CD4-positive, alpha-beta T cell treated with Interleukin-15 for 1 hour (primary cell): ENCODE results near the gene DYNC1I1.

Experiments
- DNase-seq: peaks from one replicate; pipeline ENCODE4 v3.0.0-alpha.2; 2020

The DYNC1I1 gene

DNA sequence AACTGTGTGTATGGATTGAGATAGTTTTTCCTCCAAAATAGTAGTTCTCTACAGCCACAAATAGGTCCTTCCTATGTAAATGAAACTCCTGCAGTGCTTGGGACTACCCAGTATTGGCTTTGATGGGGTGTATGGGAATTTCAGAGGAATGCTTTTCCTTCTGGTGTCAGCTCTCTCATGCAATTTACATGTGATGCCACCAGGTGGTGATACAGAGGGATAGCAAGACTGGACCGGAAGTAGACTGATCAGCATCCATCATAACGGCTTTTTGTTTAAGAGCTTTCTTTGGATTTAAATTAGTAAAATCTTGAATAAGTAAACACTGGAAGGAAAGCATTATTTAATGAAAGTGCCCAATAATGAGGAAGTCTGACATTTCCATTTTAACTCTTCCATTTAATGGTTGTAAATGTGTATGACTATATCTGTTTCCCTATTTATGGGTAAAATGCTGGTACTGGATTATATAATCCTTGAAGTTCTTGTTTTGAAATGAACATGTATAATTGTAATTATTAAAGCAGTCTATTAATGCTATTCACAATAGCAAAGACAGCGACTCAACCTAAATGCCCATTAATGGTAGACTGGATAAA is 22.7 kb downstream of the DYNC1I1 start:
- no peak for DNase-seq

DNA sequence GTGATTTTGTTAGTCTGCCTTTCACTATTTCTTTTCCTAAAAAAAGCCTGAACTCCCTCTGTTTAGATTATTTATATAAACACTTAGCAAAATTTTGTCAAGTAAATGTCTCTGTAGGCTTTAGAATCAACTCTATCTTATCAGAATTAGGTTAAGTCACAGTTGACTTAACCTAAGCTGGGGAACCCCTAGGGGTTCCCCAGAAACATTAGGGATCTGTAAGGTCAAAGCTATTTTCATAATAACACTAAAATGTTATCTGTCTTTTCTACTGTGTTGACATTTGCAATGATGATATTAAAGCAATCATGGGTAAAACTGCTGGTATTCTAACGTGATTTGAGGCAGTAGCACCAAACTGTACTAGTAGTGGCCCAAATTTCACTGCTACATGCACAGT is 24.3 kb downstream of the DYNC1I1 start:
- DNase-seq: no peak

DNA sequence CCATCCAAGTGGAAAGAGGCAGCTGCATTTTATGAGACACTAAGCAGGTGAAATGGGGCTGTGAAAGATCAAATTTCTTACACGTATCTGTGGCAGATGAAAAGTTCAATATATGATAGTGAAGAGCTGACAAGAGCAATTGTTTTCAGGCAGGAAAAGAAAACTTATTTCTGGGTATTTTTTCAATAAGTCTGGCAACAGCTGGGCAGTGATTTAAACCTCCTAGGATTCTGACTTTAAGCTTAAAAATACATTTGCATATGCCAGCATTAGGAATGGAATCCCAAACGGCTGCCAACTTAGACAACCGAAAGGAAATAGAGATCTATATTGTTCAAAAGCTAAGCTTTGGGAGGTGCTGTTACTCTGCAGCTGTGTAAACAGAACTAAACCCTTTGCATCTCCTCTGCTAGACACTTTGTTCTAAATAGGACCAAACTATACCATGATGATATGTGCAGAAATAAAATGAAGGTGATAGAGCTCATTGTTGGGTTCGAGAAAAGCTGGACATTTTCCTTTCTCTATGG is 26.1 kb downstream of the DYNC1I1 start:
- DNase-seq: no peak

DNA sequence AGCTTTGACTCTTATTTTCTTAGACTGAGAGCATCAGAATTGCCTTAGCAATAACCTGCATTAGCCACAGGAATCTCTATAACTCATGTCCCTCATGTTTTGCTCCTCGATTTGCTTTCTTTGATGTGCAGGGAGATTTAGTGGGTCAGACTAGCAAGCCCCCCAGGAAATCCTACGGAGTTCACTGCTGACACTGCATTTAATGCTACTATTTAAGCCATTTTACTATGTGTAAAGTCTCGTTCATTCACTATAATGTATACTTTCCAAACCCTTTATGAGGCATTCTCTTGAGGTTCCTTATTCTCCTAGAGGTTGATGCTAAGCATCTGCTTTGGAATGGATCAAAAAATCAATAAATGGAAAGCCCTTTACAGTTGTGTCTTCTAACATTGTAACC is 28.4 kb downstream of the DYNC1I1 start:
- no peak for DNase-seq

DNA sequence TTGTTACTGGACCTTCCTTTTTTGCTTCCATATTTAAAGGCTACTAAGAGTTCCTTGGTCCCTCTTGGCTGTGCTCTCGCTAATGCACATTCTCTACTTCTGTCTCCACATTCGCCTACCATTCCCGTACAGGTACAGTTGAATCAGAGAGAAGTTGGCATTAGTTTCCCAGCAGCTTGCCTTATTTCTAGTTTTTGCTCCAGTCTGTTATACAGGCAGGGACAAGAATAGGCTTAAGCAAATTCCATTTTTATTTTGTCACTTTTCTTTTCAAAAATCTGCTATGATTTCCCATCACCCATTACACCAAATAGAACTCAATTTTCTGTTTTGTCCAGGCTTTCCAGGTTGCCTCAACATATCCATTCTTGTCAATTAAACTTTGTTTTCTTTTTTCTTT is 29.9 kb downstream of the DYNC1I1 start:
- DNase-seq: no peak

DNA sequence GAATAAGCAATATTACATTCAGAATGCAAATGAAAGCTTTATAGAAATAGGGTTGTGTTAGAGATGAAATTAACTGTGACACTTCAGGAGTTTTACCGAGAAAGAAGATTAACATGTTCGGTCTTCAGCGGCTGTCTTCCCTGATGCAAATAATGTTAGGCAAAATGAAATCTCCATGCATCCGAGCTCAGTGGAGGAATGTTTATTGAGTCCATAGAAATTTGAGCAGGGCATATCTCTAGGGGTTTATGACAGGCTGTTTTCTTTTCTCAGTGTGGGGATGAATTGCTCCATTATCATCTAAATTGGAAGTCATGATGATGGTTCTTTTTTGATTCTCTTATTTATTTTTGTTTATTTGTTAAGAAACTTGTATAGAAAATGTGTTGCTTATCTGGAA is 31.7 kb downstream of the DYNC1I1 start:
- DNase-seq: no peak

DNA sequence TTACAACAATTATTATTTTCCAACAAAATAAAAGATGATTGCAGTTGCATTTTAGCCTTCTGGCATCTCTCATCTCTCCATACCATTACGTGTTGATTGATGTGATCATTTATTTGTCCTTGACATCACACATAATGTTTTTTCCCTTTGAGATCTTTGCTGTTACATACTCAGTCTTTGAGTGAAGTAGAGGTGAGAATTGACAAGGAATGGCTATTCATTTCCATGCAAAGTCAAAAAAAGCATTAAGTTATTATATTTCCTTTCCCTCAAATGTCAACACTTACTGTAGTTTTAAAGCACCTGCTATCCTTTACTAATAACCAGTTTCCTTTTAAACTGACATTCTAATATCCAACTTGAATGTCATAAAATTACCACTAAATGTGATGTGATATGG is 33.6 kb downstream of the DYNC1I1 start:
- DNase-seq: no peak

DNA sequence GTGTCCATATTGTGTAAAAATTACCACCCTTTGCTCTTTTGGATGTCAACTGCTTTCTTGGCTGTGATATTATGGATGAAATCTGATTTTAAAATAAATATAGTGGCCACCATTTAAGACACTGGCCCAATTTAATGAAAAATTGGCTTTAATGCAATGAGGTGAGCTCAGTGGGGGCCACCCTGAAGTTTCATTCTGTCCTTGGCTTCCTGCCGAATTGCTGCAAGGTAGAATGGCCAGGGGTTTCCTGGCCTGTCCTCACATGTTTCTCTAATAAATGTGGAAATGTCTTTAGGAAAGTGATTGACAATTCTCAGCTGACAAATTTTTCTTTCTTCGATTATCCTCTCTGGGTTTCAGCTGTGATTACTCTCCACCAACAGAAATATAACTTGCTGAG is 36.0 kb downstream of the DYNC1I1 start:
- no peak for DNase-seq

DNA sequence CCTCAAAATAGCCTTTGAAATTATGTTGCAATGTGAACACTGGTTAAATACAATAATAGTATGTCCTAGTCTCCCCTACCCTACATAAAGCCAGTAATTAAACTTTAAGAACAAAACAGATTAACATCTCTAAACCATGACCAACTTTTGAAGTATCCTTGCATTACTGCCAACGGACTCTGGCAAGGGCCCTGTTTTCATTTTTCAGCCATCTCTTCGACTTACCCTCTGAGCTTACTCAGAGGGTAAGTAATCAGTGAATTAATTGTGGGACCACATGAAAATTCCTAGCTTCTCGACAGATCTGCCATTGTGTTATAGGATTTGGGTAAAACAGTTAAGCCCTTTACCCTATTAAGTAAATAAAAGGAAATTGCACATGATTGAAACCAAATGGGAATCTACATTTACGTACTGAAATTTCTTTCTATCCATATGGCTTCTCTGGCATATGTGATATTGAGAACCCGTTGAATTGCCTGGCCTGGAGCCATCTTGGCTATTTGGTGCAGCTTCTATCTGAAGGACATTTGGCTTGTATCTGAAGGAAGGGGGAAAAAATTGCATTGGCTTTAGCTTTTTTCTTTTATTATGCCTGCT is 39.6 kb downstream of the DYNC1I1 start:
- DNase-seq: no peak

DNA sequence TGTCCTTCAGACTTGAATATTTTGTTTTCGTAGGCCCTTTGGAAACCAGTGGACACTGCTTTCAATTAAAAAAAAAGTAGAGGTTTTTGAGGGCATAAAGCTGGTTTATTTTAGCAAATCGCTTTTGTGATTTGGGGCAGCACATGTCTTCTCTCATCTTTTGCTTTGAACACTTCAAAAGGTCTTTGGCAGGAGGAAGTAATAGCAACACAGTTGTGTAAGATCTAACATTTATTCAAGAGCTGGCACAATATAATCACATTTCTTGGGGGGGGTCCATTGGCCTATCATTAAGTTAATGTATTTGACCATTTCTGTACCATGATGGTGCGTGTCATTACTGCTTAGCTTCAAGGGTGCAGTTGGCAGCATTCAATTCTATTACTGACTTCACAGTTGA is 42.4 kb downstream of the DYNC1I1 start:
- DNase-seq: no peak

DNA sequence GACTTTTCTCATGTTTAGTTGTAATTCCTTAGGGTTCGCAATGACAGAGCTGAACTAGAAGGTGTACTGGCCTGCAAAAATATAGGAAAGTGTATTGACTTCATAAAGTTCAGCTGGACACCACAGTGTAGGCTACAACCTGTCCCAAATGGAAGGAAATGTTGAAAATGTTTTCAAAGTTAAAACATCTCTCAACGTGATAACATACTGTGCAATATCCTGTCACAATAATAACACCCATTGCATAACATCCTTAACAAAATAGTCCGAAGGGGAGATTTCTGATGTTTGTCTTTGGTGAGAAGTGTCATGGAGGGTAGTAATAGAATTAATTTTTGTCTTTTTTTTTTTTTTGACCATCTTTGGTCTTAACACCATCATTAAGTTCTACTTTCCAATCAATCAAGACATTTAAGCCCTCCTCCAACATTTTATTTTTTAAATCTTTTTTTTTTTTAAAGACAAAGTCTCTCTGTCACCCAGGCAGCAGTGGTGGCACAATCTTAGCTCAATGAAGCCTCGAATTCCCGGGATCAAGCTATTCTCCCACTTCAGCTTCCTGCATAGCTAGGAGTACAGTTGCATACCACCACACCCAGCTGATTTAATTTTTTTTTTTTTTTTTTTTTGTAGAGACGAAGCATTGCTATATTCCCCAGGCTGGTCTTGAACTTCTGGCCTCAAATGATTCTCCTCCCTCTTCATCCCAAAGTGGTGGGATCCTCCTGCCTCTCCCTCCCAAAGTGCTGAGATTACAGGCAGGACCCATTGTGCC is 45.7 kb downstream of the DYNC1I1 start:
- DNase-seq: no peak

DNA sequence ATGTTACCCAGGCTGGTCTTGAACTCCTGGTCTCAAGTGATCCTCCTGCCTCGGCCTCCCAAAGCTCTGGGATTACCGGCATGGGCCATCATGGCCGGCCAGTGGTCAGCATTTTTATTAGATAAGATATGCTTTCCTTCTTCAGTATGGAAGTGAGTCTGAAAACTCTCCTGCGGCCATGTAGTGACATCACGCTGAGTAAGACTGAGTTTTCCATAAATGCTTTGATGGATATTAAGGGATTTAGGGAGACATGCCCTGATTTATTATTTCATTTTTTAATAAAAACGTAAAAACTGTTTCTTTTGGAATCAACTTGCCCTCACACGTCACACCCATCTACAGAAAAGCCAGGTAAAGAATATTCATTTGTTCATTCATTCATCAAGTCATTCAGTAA is 48.4 kb downstream of the DYNC1I1 start:
- no peak for DNase-seq

DNA sequence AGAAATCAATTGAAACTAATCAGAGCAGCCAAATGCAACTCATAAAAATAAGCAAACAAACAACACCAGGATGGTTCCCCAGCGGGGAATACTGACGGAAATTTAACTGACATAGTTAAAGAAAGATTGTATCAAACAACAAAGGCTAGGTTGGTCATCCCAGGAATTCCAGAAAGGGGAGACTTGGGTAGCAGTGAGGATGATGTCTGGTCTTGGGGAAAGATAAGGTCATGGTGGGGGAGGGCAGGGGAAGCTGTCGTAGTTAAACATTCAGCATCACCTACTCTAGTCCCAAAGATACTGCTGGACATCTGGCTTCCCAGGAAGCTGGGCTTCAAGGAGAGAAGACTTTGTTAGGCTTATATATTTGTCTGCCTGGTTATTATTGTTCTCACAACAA is 50.4 kb downstream of the DYNC1I1 start:
- DNase-seq: no peak

DNA sequence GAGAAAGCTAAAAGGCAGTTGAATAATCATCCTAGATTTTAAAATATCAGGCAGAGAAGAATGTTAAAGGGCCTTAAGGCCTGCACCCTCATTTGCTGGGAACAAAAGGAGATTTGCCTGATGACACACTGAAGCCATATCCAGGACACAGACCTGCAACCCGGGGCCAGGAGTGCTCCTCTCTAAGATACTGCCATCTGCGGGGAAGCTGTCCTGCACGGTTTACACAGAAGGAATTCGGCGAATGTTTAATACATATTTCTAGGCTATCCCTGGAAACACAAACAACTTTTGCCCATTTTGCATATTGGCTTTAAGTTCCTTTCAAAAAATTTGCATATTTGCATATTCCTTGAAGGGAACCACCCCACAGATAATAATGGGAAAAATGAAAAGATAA is 52.3 kb downstream of the DYNC1I1 start:
- DNase-seq: no peak

DNA sequence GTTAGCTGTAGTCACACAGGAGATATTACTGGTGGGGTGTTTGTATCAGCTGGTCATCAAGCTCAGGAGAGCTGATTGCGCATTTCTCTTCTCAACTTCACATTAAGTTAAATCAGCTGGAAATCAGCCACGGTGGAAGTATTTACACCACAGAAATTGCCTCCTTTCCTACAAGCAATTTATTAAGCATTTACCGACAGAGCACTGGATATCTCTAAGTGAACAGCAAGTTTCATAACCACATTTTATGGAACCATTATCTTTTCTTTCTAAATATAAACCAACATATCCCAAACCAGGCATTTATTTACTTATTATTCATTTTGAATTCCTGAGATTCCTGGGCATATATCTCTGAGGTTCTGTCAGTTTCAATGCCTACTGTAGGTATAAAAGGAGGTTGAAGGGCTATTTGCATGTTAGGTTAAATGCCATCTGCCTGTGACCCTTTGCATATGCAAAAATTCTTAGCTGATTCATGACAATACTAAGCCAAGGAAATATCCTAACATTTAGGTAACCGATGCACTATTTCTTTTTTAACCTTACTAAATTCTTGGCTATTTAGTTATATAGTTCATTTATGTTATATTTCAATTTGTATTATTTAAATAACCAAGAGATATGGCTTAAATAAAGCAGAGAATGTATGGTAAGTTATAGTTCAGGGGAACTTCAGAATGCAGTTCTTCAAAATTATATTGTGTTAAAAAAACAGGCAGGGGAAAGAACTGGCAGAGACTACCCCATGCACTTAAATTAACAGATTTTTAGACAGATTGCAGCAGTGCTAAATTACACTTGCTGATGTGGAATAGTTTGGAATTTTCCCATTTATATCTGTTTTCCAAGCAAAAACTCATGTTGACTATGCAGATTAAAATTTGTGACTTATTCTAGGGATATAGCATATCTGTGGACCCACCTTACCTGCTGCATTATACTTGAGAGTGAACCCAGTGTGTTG is 56.8 kb downstream of the DYNC1I1 start:
- no peak for DNase-seq

DNA sequence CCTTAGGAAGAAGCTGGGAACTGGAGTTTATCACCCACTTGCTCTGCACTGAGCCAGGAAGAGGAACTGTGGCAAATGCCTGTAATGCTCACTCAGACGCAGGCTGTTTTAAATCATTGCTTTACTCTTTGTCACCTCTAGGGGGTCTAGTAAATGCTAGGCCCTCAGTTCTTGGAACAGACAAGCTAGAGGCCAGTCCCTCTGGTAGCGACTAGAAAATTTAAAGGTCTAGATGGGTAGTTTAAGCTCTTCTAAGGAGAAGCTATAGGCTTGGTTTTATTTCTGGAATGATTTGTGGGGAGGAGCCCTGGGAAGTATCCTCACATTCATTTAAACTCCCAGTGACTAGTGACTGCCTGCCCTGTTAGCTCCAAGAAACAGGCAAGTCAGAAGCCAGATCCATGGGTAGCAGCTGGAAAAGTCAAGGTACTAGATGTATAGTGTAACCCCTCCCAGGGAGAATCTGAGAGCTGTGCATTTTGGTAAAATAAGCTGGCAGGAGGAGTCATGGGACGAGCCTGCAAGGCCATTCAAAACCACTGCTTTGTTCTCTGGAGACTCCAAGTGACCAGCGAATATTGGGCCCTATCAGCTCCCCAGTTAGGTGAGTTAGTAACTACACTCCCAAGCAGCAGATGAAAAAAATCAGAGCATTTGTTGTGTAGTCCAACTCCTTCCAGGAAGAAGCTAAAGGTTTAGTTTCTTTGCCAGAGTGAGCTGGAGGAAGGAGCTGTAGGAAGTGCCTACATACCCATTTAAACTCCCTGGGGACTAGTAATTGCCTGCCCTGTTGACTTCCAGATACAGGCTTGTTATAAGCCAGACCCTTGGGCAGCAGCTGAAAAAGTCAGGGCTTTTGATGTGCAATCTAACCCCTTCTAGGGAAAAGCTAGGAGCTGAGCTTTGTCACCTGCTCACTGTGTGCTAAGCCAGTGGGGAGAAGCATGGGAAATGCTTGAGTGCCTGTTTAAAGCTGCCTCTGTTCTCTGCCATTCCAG is 68.9 kb downstream of the DYNC1I1 start:
- DNase-seq: no peak

DNA sequence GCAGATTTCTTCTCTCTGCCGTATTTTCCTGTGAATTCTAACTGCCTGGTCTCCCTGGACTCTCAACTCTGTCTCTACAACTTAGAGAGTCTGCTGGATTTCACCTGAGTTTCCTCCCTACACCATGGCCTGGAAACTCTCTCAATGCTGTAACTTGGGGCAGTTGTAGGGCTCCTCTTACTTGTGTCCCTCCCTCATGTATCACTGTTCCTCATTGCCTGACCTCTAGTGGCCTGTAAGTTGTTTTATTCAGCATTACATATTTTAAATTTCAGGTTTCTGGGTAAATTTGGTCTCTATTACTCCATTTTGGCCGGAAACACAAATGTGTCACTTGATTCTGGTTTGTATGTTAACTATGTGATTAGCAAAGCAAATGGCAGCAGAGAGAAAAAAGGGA is 70.9 kb downstream of the DYNC1I1 start:
- no peak for DNase-seq

DNA sequence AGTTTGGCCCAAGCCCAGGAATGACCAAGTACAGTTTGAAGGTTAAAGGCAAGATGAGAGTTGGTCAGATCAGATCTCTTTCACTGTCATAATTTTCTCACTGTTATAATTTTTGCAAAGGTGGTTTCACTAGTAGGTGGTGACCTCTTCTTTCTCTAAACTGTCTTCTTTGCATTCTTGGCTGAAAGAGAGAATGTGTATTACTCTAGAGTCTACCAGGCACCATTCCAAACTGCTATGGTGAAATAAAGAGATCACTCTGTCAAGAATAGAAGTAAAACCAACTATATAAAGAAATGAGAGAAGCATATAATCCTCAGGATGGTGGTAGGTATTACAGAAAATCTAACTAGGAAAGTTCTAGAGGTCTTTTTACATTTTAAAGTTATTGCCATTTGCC is 72.7 kb downstream of the DYNC1I1 start:
- no peak for DNase-seq

DNA sequence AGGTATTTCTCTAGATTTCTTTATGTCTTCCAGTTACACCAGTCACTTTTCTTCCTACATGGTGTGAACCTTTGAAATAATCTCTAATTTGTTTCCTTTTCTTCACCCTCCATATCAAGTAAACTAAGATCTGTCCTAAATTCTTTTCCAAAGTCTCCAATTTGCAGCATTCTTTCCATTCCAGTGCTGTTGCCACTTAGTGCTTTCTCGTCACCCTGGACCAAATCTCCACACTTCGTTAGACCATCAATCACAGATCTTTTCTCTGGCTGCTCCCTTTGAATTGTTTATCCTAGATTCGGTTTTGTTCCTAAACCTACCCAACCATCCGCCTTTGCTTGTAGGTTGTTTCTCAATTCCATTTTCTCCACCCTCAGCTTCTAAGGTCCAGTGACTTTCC is 74.7 kb downstream of the DYNC1I1 start:
- no peak for DNase-seq

DNA sequence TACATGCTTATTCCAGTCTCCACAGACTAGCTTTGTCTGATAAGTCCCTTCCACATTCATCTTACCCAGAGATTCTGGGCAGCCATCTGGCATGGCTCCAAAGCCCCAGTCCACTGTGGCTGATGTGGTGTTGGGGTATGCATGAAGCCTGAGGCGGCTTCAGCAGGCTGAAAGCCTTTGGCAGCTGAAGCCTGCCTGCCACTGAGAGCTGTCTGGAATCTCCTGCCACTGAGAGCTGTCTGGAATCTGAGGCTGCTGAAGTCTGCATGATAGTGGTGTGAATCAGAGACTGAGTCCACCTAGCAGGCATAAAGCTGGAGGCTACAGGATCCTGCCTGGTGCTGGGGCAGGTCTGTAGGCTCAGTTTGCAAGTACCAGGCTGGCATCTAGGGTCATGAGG is 87.1 kb downstream of the DYNC1I1 start:
- DNase-seq: no peak

DNA sequence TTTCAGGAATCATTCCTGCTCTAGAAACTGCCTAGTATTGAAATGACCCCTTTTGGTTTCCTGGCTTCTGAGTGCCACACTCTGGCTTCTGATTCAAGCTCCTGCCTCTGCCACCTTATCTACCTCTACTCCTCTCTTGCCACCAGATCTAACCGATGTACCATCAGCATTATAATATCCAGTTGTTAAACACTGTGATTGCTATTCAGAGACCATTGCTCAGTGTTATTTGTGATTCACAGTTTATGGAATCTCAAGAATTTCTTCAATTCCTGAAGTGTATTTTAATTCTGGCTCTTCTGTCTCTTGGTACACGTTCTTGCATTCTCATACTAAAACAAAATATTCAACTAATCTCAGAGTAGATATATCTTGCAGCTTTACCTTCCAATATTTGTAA is 88.7 kb downstream of the DYNC1I1 start:
- no peak for DNase-seq

DNA sequence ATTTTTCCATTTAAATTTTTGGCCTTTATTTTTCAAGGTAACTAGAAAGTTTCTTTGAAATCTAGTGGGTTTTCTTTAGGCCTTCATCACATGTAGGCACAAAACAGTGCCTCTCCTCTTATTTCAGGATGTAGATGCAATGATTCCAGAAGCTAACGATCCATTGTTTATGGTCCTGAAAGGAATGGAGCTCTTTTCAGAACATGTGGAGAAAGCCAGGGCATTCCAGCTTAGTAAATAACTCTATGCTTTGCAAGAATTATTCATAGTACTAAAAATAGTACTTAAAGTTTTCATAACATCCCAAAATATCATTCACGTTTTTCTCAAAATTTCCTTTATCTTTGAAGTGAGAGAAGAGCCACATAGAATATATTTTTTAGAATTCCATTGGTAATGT is 91.3 kb downstream of the DYNC1I1 start:
- no peak for DNase-seq
